Stimulated activated CD4-positive, alpha-beta T cell treated with anti-CD3 and anti-CD28 coated beads, Interleukin-12 subunit alpha, Interleukin-12 subunit beta, amount 100 ng/mL, for 48 hours (primary cell): ENCODE measurements around the gene DHX32.
"Not testable (repeated sequence)": the region's sequence is repeated elsewhere in the genome, so short reads cannot be mapped to it uniquely, and the experiment has no call there.

ENCODE experiments used
- DNase-seq, 3 donors: peaks; one replicate each; pipeline ENCODE4 v3.0.0-alpha.2; 2020; ENCODE audit warnings: low read depth in 2 of 3, low spot score in 1 of 3

Gene DHX32

DNA sequence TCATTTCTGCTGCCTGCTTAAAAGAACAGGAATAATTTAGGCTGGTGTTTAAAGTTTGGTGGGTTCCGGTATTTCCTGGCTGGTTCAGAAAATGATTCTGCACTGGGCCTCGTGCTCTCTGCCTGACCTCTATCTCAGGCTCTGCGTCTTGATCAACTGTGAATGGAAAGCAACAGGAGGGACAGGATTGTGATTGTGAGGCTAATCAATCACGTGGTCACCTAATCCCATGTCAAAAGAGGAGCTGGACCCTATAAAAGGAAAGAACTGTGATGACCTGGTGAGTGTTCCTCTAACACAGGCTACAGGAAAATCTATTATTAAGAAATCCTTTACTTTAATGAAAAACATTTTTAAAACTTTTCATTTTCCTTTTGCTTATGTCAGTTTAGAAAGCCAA is at the start of gene DHX32:
DHX32 (minus strand) TSS at position 101 of the 400 bp plus-strand sequence. CDS start 468 bp downstream, outside the sequence.
- DNase-seq: no peak

- no peak for DNase-seq
Observed at GRCh38 chr10:125929618-125930017, 48.5 kb upstream of the DHX32 start.

DNA sequence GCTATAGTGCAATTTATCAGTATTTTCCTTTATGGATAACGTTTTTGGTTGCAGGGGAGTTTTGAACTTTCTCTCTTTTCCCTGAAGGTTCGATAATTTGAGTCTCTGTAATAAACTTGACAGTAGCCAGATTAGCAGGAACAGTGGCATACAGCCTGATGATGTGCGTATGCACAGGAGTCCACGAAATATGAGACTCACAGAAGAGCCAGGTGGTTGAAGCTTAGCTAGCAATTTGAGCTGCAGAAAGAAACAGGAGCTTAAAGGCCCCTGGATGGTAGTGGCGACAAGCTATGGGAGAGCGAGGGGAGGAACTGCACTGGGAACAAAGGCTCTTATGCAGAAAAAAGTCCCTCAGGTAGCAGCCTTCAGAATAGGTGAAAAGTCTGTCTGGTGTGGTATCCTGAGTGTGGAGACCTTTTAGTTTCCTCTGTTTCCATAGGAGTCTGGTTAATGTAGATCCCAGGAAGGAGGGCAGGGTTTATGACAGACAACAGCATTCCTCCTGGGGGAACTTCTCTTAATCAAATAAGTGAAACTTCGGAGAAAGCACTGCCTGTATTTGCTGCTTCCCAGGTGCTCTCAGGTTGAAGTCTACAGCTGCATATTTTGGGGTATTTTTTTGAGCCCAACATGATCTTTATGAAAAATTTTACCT is 48.0 kb upstream of the DHX32 start:
- no peak for DNase-seq

DNA sequence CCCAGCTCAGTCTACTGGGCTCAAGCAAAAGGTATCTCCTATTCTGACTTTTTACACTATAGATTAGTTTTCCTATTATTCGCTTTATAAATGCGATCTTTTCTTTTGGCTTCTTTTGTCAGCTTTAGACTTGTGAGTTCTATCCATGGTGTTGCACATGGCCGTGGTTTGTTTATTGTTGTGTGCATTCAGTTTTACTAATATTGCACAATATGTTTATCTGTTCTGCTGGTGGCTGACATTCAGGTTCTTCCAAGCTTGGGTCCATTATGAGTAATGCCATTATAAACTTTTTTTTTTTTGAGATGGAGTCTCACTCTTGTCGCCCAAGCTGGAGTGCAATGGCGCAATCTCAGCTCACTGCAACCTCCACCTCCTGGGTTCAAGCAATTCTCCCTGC is 46.2 kb upstream of the DHX32 start:
- DNase-seq: not testable (repeated sequence)

GRCh38 chr10:125926247-125926646 is 45.2 kb upstream of the DHX32 start:
- DNase-seq: no peak

DNA sequence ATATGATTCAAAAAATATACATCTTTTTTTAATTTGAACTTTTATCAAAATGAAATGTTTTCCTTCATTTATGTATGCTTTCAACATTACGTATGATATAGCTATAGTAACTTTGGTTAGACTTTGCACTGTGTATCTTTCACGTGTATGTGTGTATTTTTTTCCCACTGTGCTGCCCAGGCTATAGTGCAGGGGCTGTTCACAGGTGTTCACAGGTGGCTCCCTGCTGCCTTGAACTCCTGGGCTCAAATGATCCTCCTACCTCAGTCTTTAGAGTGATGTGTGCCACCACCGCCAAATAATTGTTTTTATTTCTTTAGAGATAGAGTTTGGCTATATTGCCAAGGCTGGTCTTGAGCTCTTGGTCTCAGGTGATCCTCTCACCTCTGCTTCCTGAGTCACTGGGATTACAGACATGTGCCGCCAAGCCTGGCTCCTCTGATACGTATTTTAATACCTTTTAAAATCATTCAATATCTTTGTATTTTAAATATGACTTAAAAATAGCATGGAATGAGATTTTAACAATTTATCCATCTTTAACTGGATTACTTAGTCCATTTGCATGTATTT is 44.3 kb upstream of the DHX32 start:
- no peak for DNase-seq

DNA sequence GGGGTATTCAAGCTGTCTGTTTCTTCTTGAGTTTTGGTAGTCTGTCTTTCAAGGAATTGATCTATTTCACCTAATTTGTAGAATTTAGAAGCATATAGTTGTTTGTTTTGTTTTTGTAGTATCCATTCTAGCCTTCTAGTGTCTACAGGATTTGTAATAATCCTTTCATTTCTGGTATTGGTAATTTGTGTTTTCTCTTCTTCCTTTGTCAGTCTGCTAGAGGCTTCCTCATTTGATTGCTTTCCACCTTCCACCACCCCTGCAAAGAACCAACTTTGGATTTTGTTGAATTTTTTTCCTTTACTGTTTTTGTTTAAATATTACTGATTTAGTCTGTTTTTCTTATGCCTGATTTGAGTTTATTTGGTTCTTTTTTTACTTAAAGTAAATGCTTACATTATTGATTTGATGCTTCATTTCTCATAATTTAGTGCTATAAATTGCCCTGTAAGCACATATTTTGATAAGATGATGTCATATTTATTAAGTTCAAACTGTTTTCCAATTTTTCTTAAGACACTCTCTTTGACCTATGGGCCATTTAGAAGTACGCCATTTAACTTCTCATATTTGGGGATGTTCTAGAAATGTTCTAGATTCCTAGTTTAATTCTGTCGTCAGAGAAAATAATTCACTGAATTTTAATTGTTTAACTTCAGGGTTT is 40.7 kb upstream of the DHX32 start:
- DNase-seq: not testable (repeated sequence)

DNA sequence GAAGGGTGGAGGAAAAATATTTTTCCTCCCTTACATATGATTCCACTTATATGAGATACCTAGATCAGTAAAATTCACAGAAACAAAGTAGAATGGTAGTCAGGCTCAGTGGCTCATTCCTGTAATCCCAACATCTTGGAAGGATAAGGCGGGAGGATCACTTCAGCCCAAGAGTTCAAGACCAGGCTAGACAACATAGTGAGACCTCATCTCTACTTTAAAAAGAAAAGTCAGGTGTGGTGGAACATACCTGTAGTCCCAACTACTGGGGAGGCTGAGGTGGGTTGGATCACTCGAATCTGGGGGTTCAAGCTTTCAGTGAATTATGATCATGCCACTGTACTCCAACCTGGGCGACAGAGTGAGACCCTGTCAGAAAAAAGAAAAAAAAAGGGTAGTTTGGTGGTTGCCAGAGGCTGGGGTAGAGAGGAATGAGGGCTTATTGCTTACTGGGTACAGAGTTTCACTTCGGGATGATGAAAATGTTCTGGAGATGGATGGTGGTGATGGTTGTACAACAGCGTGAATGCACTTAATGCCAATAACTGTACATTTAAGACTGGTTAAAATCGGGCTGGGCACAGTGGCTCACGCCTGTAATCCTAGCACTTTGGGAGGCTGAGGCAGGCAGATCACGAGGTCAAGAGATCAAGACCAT is 36.7 kb upstream of the DHX32 start:
- not testable (repeated sequence) for DNase-seq

- no peak for DNase-seq
Observed at GRCh38 chr10:125916977-125917376, 35.9 kb upstream of the DHX32 start.

GRCh38 chr10:125913277-125913676 is 32.2 kb upstream of the DHX32 start:
- DNase-seq: not testable (repeated sequence)

- DNase-seq: no peak
Observed at GRCh38 chr10:125911990-125912389, 30.9 kb upstream of the DHX32 start.

GRCh38 chr10:125911145-125911544 is 30.1 kb upstream of the DHX32 start:
- no peak for DNase-seq

GRCh38 chr10:125909491-125909890 is 28.4 kb upstream of the DHX32 start:
- DNase-seq: not testable (repeated sequence)

- not testable (repeated sequence) for DNase-seq
Observed at GRCh38 chr10:125908813-125909212, 27.7 kb upstream of the DHX32 start.

GRCh38 chr10:125907598-125907997 is 26.5 kb upstream of the DHX32 start:
- not testable (repeated sequence) for DNase-seq

GRCh38 chr10:125905069-125905994 is 24.2 kb upstream of the DHX32 start:
- not testable (repeated sequence) for DNase-seq

GRCh38 chr10:125903135-125903640 is 22.1 kb upstream of the DHX32 start:
- not testable (repeated sequence) for DNase-seq

GRCh38 chr10:125900963-125901362 is 19.9 kb upstream of the DHX32 start:
- DNase-seq: not testable (repeated sequence)

- not testable (repeated sequence) for DNase-seq
Observed at GRCh38 chr10:125897317-125897716, 16.2 kb upstream of the DHX32 start.
